Measurements from ENCODE around the gene LNX2.

Gene LNX2

DNA sequence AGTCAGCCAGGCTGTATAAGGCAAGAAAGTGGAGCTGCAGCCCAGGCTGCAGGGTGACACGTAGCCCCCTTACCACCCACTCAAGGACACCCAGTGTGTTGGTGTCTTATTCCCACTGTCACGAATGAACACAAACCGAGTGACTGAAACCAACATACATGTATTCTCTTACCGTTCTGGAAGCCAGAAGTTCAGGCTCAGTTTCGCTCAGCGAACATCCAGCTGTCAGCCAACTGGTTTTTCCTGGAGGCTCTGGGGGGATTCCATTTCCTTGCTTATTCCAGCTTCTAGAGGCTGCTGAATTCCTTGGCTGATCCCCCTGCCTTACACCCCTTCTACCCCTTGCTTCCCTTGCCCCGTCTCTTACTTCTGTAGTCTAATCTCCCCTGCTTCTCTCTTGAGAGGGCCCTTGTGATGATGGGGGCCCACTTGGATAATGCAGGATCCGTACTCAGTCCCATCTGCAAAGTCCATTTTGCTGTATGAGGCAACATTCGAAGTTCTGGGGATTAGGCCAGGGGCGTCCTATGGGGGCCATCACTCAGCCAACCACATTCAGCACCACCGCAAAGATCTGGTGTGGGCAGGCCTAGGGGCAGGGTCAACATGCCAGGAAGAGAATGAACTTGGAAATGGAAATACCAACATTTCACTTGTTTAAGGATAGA lies 122.6 kb downstream of the LNX2 start:
- no peak for DNase-seq

DNA sequence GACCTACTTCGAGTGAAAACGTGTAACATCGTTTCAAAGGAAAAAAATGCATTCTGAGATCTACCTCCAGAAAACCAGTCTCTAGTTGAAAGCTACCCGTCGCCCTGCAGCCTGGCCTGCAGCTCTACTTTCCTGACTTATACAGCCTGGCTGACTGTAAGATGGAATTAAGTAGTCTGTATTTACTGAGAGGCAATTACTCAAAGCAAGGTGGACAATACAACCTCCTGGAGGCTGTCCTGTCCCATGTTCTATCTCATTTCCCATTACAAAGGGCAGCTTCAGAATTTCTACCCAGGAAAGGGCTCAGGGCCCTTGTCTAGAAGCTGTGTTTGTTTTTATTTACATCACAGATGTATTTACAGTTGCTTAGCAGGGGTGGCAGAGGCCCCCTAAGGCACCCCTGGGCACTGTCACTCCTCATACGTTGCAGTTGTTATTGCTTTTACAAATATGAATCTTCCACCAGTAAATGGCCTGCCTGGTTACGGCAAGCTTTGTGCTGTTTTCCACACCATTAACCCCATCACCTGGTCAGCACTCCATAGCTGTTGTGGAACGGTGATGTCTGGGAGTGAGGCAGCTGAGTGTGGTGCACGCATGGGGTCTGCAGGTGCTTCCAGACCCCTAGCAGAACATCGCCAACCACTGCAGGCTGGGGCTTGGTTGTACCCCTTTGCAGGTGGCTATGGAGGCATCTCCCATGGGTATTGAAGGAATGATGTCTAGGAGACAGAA lies 123.6 kb downstream of the LNX2 start:
- DNase-seq: no peak

DNA sequence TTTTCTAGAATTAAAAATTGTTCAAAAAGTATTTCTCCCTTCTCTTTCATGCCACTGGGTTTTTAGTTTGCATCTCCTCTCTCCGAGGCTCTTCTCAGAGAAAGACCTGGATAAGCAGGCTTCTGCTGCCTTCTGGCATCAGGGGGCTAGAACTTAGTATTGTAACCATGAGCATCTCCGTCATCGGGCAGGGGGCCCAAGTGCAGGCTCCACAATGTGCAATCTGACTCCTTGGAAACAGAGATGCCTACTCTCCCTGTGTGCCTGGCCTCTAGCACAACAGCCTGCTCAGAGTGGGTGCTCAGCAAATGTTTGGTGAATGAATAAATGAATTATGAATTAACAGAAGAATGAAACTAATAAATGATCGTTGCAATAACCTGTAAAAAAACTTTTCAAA lies 124.3 kb downstream of the LNX2 start:
- DNase-seq: no peak
